Measurements from ENCODE around the gene RHBDF1. TPM values are rescaled to one million over a fixed set of nuclear protein-coding genes. Genes with fewer than 3 reads are reported as not detected.

The RHBDF1 gene
- total RNA-seq, 1 experiment from 2014 or later, result 60.8 TPM

DNA sequence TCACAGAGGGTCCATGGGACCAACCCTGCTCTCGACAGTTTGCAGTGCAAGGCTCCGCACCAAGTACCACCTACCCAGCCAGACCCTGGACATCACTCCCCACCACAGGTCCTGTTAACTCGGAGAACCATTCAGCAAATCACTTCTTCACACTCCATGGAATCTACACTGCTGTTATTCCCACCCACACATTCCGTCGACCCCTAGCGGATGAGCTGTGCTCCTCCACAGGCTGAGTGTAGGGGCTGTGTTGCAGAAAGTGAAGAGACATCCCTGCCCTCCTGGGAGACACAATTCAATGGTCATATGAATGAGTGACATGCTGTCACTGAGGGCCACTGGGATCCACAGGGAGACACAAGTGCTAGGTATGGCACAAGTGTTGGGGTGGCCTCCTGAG lies 33.1 kb upstream of the RHBDF1 start (continued):
- TF ChIP-seq, protein P1, sequence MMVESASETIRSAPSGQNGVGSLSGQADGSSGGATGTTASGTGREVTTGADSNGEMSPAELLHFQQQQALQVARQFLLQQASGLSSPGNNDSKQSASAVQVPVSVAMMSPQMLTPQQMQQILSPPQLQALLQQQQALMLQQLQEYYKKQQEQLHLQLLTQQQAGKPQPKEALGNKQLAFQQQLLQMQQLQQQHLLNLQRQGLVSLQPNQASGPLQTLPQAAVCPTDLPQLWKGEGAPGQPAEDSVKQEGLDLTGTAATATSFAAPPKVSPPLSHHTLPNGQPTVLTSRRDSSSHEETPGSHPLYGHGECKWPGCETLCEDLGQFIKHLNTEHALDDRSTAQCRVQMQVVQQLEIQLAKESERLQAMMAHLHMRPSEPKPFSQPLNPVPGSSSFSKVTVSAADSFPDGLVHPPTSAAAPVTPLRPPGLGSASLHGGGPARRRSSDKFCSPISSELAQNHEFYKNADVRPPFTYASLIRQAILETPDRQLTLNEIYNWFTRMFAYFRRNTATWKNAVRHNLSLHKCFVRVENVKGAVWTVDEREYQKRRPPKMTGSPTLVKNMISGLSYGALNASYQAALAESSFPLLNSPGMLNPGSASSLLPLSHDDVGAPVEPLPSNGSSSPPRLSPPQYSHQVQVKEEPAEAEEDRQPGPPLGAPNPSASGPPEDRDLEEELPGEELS (CRISPR knock-in tag; IDR thresholded peaks at IDR 0.05), result no peak
- TF ChIP-seq RELA (CRISPR knock-in tag; IDR thresholded peaks at IDR 0.05; ENCODE audit: borderline replicate concordance), result no peak
- no peak for TF ChIP-seq SOX15 (CRISPR knock-in tag; IDR thresholded peaks at IDR 0.05)
- TF ChIP-seq RORB (CRISPR knock-in tag; IDR thresholded peaks at IDR 0.05), result no peak
- no peak for TF ChIP-seq EMX1 (CRISPR knock-in tag; IDR thresholded peaks at IDR 0.05)

DNA sequence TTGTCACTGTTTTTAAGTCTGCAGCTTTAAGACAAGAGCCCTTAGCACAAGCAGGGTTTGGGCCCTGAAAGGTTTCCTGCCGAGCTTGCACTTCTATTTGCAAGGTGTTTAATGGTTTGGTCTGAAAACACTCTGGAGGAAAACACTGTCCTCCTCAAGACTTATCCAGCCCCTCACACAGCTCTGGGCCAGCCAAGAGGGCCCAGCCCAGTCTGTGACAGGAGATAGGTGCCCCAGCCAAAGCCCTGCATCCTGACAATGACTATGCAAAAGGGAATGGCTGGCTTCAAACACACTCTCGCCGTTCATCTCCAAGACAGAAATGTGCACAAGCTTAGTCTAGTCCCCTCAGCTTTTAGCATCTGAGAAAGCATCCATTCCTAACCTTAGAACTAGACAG lies 32.5 kb upstream of the RHBDF1 start:
- TF ChIP-seq, protein P2, sequence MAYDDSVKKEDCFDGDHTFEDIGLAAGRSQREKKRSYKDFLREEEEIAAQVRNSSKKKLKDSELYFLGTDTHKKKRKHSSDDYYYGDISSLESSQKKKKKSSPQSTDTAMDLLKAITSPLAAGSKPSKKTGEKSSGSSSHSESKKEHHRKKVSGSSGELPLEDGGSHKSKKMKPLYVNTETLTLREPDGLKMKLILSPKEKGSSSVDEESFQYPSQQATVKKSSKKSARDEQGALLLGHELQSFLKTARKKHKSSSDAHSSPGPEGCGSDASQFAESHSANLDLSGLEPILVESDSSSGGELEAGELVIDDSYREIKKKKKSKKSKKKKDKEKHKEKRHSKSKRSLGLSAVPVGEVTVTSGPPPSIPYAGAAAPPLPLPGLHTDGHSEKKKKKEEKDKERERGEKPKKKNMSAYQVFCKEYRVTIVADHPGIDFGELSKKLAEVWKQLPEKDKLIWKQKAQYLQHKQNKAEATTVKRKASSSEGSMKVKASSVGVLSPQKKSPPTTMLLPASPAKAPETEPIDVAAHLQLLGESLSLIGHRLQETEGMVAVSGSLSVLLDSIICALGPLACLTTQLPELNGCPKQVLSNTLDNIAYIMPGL (CRISPR knock-in tag; IDR thresholded peaks at IDR 0.05), result no peak
- TF ChIP-seq, protein P3, sequence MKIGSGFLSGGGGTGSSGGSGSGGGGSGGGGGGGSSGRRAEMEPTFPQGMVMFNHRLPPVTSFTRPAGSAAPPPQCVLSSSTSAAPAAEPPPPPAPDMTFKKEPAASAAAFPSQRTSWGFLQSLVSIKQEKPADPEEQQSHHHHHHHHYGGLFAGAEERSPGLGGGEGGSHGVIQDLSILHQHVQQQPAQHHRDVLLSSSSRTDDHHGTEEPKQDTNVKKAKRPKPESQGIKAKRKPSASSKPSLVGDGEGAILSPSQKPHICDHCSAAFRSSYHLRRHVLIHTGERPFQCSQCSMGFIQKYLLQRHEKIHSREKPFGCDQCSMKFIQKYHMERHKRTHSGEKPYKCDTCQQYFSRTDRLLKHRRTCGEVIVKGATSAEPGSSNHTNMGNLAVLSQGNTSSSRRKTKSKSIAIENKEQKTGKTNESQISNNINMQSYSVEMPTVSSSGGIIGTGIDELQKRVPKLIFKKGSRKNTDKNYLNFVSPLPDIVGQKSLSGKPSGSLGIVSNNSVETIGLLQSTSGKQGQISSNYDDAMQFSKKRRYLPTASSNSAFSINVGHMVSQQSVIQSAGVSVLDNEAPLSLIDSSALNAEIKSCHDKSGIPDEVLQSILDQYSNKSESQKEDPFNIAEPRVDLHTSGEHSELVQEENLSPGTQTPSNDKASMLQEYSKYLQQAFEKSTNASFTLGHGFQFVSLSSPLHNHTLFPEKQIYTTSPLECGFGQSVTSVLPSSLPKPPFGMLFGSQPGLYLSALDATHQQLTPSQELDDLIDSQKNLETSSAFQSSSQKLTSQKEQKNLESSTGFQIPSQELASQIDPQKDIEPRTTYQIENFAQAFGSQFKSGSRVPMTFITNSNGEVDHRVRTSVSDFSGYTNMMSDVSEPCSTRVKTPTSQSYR (CRISPR knock-in tag; IDR thresholded peaks at IDR 0.05), result no peak
- Mint-ChIP-seq H3K4me3 (no peak overlapping the region), H3K27me3 (ENCODE audit: low read depth) (no peaks in the 10 kb centered on the region), H3K9me3 (no peaks in the 10 kb centered on the region), H3K36me3 (peaks cover 12% of the 10 kb centered on the region), H3K4me1 (0 out of 2 replicates have a peak, but pooled peaks cover 3% of the 10 kb centered on the region), H3K27ac (no peak overlapping the region)
- ATAC-seq (no peak), DNase-seq (ENCODE audit: low spot score) (no peak)
- ChIA-PET POLR2A (no interaction called here), CTCF (interaction anchor here (1.3 to 5.7 kb wide), 8 partner anchors 9 to 257 kb away, joined by 3 to 97 read pairs (median 40); partner anchors contain the start of gene RHBDF1)

DNA sequence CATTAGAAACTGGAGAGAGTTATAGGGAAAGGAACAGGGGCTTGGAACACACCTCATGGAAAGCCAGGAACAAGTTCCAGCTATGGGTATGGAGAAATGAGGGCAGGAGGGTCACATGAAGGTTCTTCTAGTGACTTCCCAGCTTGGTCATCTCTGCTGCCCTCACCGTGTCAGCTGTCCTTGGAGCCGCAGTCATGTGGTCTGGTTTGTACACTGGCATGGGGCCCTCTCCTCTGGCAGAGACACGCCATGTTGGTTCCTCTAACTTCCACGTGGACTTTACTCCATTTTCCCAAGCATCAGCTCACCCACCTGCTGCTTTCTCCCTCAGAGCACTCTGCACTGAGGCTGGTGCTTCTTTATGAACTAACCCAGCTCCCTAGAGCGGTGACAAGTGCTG lies 31.9 kb upstream of the RHBDF1 start:
- 0 out of 2 replicates have a peak, but pooled peaks cover 3% of the 10 kb centered on the region for H3K4me1 Mint-ChIP-seq
- H3K27me3 Mint-ChIP-seq (ENCODE audit: low read depth), result no peaks in the 10 kb centered on the region
- ATAC-seq (no peak), DNase-seq (ENCODE audit: low spot score) (no peak)
- no peak overlapping the region for H3K27ac Mint-ChIP-seq
- ChIA-PET CTCF (interaction anchor here (0.7 to 5.7 kb wide), 7 partner anchors 8 to 257 kb away, joined by 3 to 97 read pairs (median 66); partner anchors contain the start of gene RHBDF1), POLR2A (no interaction called here)
- no peaks in the 10 kb centered on the region for H3K9me3 Mint-ChIP-seq
- no peak overlapping the region for H3K4me3 Mint-ChIP-seq
- peaks cover 7% of the 10 kb centered on the region for H3K36me3 Mint-ChIP-seq
- TF ChIP-seq TEAD4 (CRISPR knock-in tag; IDR thresholded peaks at IDR 0.05) (no peak), JUN (CRISPR knock-in tag; IDR thresholded peaks at IDR 0.05) (no peak), GABPB1 (CRISPR knock-in tag; IDR thresholded peaks at IDR 0.05) (no peak), ZBTB21 (CRISPR knock-in tag; IDR thresholded peaks at IDR 0.05; ENCODE audit: borderline replicate concordance) (no peak), KAT7 (CRISPR knock-in tag; IDR thresholded peaks at IDR 0.05; ENCODE audit: borderline replicate concordance) (no peak), CREM (CRISPR knock-in tag; IDR thresholded peaks at IDR 0.05) (no peak), SOX15 (CRISPR knock-in tag; IDR thresholded peaks at IDR 0.05) (no peak), FOXJ3 (CRISPR knock-in tag; IDR thresholded peaks at IDR 0.05; ENCODE audit: borderline replicate concordance) (no peak), NR3C1 (CRISPR knock-in tag; conservative IDR thresholded peaks at IDR 0.05; ENCODE audit: low read depth) (no peak), SP1 (CRISPR knock-in tag; conservative IDR thresholded peaks at IDR 0.05) (no peak)
- TF ChIP-seq, protein P2 (CRISPR knock-in tag; IDR thresholded peaks at IDR 0.05), result no peak
- TF ChIP-seq, protein P4, sequence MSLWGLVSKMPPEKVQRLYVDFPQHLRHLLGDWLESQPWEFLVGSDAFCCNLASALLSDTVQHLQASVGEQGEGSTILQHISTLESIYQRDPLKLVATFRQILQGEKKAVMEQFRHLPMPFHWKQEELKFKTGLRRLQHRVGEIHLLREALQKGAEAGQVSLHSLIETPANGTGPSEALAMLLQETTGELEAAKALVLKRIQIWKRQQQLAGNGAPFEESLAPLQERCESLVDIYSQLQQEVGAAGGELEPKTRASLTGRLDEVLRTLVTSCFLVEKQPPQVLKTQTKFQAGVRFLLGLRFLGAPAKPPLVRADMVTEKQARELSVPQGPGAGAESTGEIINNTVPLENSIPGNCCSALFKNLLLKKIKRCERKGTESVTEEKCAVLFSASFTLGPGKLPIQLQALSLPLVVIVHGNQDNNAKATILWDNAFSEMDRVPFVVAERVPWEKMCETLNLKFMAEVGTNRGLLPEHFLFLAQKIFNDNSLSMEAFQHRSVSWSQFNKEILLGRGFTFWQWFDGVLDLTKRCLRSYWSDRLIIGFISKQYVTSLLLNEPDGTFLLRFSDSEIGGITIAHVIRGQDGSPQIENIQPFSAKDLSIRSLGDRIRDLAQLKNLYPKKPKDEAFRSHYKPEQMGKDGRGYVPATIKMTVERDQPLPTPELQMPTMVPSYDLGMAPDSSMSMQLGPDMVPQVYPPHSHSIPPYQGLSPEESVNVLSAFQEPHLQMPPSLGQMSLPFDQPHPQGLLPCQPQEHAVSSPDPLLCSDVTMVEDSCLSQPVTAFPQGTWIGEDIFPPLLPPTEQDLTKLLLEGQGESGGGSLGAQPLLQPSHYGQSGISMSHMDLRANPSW (CRISPR knock-in tag; conservative IDR thresholded peaks at IDR 0.05; ENCODE audit: low read depth), result no peak
- TF ChIP-seq, protein P5, sequence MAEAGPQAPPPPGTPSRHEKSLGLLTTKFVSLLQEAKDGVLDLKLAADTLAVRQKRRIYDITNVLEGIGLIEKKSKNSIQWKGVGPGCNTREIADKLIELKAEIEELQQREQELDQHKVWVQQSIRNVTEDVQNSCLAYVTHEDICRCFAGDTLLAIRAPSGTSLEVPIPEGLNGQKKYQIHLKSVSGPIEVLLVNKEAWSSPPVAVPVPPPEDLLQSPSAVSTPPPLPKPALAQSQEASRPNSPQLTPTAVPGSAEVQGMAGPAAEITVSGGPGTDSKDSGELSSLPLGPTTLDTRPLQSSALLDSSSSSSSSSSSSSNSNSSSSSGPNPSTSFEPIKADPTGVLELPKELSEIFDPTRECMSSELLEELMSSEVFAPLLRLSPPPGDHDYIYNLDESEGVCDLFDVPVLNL (CRISPR knock-in tag; IDR thresholded peaks at IDR 0.05; ENCODE audit: borderline replicate concordance, low read depth), result no peak

Measured in WTC11 (cell line).